ENCODE results near the gene OR2A42. TPM values are rescaled to one million over a fixed set of nuclear protein-coding genes. Genes with fewer than 3 reads are reported as not detected.

OR2A42 gene
- total RNA-seq, 1 experiment from 2014 or later: not detected

DNA sequence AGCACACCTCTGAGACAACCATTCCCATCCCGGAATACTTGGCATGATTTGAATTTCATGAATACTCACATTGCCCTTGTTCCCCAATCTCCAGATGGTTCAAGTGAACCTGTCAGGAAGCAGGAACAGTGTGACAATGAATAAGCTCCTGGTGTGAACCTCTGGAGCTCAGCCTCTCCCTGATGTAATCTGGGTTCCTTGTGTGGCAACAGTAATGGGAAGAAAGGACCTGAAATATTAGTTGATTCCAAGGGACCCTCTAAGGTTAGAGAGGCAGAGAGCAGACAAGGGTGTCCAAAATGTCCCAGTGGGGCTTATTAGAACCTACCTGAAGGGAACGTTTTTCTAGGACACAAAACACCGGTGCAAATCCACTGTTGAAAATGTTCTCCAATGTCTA lies 16.7 kb upstream of the OR2A42 start:
- H3K79me1 ChIP-seq (ENCODE audit: insufficient read depth, low read depth, low read length, poor library complexity, severe bottlenecking): no peaks in the 10 kb centered on the region
- Mint-ChIP-seq H3K36me3 (ENCODE audit: insufficient read depth in 1 of 3, low read depth in 3 of 3) (no peaks in the 10 kb centered on the region), H3K27me3 (ENCODE audit: low read depth) (no peaks in the 10 kb centered on the region), H3K27ac (peak overlapping the region in 2 of 3 experiments; percentile 33 to 75; a peak in 2 of 7 replicates), H3K4me1 (peaks cover 7 to 11% of the 10 kb centered on the region in 2 experiments; a peak in 3 of 4 replicates), H3K4me3 (no peak overlapping the region), H3K9me3 (no peaks in the 10 kb centered on the region)
- H3K23me2 ChIP-seq (ENCODE audit: insufficient read length, low read depth, low read length, poor library complexity, severe bottlenecking): no peaks in the 10 kb centered on the region
- H3K23ac ChIP-seq (ENCODE audit: insufficient read length, low read depth, low read length): no peak overlapping the region
- no peak overlapping the region for H4K5ac ChIP-seq (ENCODE audit: insufficient read length, low read depth, low read length)
- H2AK5ac ChIP-seq (ENCODE audit: insufficient read length, low read length): no peak overlapping the region
- no peak overlapping the region for H2BK120ac ChIP-seq (ENCODE audit: low read depth, low read length, poor library complexity, severe bottlenecking)
- H3K14ac ChIP-seq (ENCODE audit: insufficient read depth, low read length): no peak overlapping the region
- no peak overlapping the region for H3K18ac ChIP-seq (ENCODE audit: insufficient read length, low read depth, low read length)
- H4K8ac ChIP-seq (replicated peaks; ENCODE audit: insufficient read length, low read depth, low read length): no peak overlapping the region
- peak; percentile 39 for DNase-seq
- no peaks in the 10 kb centered on the region for H3K9me3 ChIP-seq (ENCODE audit: control insufficient read depth, low read depth, low read length)
- no peak overlapping the region for H3K4me2 ChIP-seq (ENCODE audit: insufficient read depth, insufficient read length, low read length)
- H3K9ac ChIP-seq (ENCODE audit: extremely low read depth, insufficient read length, low read length): no peak overlapping the region
- no peak overlapping the region for H3K56ac ChIP-seq (ENCODE audit: insufficient read length, low read depth, low read length)
- no peak overlapping the region for H3T11ph ChIP-seq (ENCODE audit: low read length)
- H4K91ac ChIP-seq (ENCODE audit: insufficient read length, low read depth, low read length): no peak overlapping the region
- H4K20me1 ChIP-seq (ENCODE audit: control insufficient read depth, insufficient read depth, insufficient read length): no peaks in the 10 kb centered on the region
- H2AFZ ChIP-seq (ENCODE audit: low read length): no peak overlapping the region
- H3K79me2 ChIP-seq (ENCODE audit: insufficient read depth, low read length): no peaks in the 10 kb centered on the region
- H3K27me3 ChIP-seq (ENCODE audit: insufficient read depth, low read length): no peaks in the 10 kb centered on the region
- H3K4me1 ChIP-seq (ENCODE audit: insufficient read depth, low read length): peaks cover 4% of the 10 kb centered on the region
- no peak overlapping the region for H3K27ac ChIP-seq (ENCODE audit: insufficient read length, low read depth, low read length)
- H2BK12ac ChIP-seq (ENCODE audit: insufficient read length, low read depth, low read length): no peak overlapping the region
- no peak overlapping the region for H2BK20ac ChIP-seq (ENCODE audit: low read depth, low read length, poor library complexity, severe bottlenecking)
- no CpG with 5 or more reads among the region's 3 CpGs for WGBS (ENCODE audit: extremely low coverage, insufficient read length, low lambda C conversion rate)
- H2BK5ac ChIP-seq (ENCODE audit: insufficient read length, low read length): no peak overlapping the region
- H3K4ac ChIP-seq (ENCODE audit: low read depth, low read length): no peak overlapping the region
- TF ChIP-seq, protein P1, sequence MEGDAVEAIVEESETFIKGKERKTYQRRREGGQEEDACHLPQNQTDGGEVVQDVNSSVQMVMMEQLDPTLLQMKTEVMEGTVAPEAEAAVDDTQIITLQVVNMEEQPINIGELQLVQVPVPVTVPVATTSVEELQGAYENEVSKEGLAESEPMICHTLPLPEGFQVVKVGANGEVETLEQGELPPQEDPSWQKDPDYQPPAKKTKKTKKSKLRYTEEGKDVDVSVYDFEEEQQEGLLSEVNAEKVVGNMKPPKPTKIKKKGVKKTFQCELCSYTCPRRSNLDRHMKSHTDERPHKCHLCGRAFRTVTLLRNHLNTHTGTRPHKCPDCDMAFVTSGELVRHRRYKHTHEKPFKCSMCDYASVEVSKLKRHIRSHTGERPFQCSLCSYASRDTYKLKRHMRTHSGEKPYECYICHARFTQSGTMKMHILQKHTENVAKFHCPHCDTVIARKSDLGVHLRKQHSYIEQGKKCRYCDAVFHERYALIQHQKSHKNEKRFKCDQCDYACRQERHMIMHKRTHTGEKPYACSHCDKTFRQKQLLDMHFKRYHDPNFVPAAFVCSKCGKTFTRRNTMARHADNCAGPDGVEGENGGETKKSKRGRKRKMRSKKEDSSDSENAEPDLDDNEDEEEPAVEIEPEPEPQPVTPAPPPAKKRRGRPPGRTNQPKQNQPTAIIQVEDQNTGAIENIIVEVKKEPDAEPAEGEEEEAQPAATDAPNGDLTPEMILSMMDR (conservative IDR thresholded peaks at IDR 0.05): no peak
- H2BK15ac ChIP-seq (ENCODE audit: low read depth, low read length): no peak overlapping the region
